BLaER1 treated with 17β-estradiol and CSF1 and Interleukin-3, amounts not matched to agents 10 nM and 100 nM (cell line): ENCODE data around the gene SCD.

Source experiments
- H3K27ac ChIP-seq, 11 experiments: shearing (Covaris generic); formaldehyde crosslinking; 2 replicates each; pipeline ENCODE4 v1.8.1; 2022
- H3K27me3 ChIP-seq, 11 experiments: shearing (Covaris generic); formaldehyde crosslinking; 2 replicates each; pipeline ENCODE4 v1.8.1; 2022
- H3K36me3 ChIP-seq, 11 experiments: shearing (Covaris generic); formaldehyde crosslinking; 2 replicates each; pipeline ENCODE4 v1.8.1; 2022
- H3K4me1 ChIP-seq, 10 experiments: shearing (Covaris generic); formaldehyde crosslinking; 2 replicates each; pipeline ENCODE4 v1.8.1; 2022
- H3K4me2 ChIP-seq, 11 experiments: shearing (Covaris generic); formaldehyde crosslinking; 2 replicates each; pipeline ENCODE4 v1.8.1; 2022
- H3K4me3 ChIP-seq, 10 experiments: shearing (Covaris generic); formaldehyde crosslinking; 2 replicates each; pipeline ENCODE4 v1.8.1; 2022
- H3K9ac ChIP-seq, 11 experiments: shearing (Covaris generic); formaldehyde crosslinking; 2 replicates each; pipeline ENCODE4 v1.8.1; 2022
- H3K9me3 ChIP-seq, 11 experiments: shearing (Covaris generic); formaldehyde crosslinking; replicated peaks in 1 of 11; 2 replicates each; pipeline ENCODE4 v1.8.1; 2022
- H4K20me1 ChIP-seq, 11 experiments: shearing (Covaris generic); formaldehyde crosslinking; 2 replicates each; pipeline ENCODE4 v1.8.1; 2022
- Cebpa-rat ChIP-seq, 11 experiments: shearing (Covaris generic); IDR thresholded peaks; 2 replicates each; pipeline ENCODE4 v1.8.1; 2022

The SCD gene

GRCh38 chr10:100377830-100378229 lies 30.8 kb downstream of the SCD start:
- peaks cover 33 to 54% (median 40%) of the 10 kb centered on the region in 10 experiments for H3K4me1 ChIP-seq
- H3K36me3 ChIP-seq: peaks cover 18 to 22% (median 19%) of the 10 kb centered on the region in 11 experiments
- no peak overlapping the region for H3K9ac ChIP-seq
- no peak overlapping the region for H3K4me3 ChIP-seq
- no peak overlapping the region; a peak in 1 of 22 replicates for H3K27ac ChIP-seq
- peaks cover 0 to 38% (median 24%) of the 10 kb centered on the region in 11 experiments; a peak in 14 of 22 replicates for H4K20me1 ChIP-seq
- peaks cover 0 to 35% (median 0%) of the 10 kb centered on the region in 11 experiments; a peak in 7 of 22 replicates for H3K27me3 ChIP-seq
- no peaks in the 10 kb centered on the region for H3K9me3 ChIP-seq
- H3K4me2 ChIP-seq: peak overlapping the region in 10 of 11 experiments; percentile 1 to 74 (median 42); a peak in 18 of 22 replicates
- TF ChIP-seq Cebpa-rat (IDR thresholded peaks at IDR 0.05): no peak

DNA sequence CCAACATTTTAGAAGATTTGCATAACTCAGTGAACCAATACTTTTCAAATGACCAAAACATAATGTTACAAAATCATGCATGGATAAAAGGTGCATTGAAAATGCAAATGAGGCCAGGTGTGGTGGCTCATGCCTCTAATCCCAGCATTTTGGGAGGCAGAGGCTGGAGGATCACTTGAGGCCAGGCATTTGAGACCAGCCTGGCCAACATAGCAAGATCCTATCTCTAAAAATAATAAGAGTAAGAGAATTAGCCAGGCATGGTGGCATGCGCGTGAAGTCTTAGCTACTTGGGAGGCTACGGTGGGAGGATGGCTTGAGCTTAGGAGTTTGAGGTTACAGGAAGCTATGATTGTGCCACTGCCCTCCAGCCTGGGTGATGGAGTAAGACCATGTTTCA lies 33.4 kb downstream of the SCD start:
- no peak overlapping the region for H3K27ac ChIP-seq
- H3K4me2 ChIP-seq: no peak overlapping the region
- H3K4me1 ChIP-seq: peaks cover 11 to 40% (median 20%) of the 10 kb centered on the region in 10 experiments
- peaks cover 0 to 38% (median 24%) of the 10 kb centered on the region in 11 experiments; a peak in 14 of 22 replicates for H4K20me1 ChIP-seq
- no peak for TF ChIP-seq Cebpa-rat (IDR thresholded peaks at IDR 0.05)
- no peak overlapping the region for H3K4me3 ChIP-seq
- peaks cover 25 to 38% (median 28%) of the 10 kb centered on the region in 11 experiments for H3K36me3 ChIP-seq
- H3K9me3 ChIP-seq: no peaks in the 10 kb centered on the region
- H3K27me3 ChIP-seq: peaks cover 0 to 29% (median 0%) of the 10 kb centered on the region in 11 experiments; a peak in 7 of 22 replicates
- H3K9ac ChIP-seq: no peak overlapping the region

DNA sequence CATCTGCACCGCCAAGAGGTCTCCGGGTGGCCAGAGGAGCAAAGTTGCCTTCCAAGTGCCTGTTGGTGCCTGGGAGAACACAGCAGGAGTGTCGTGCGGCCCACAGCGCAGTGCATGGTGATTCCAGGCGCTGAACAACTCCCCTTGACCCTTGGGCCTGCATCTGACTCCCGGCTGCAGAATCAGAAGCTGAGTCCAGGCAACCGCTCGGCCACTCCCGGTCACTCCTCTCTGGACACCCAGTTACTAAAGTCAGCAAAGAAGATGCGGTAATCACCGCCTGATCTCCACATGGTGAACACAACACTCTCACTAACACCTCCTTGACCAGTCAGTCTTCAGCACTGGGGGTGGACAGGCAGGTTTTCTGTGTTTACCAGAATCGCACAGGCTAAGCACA lies 35.5 kb downstream of the SCD start:
- no peak overlapping the region for H3K9ac ChIP-seq
- no peak overlapping the region for H3K4me2 ChIP-seq
- no peaks in the 10 kb centered on the region for H3K9me3 ChIP-seq
- peaks cover 6 to 22% (median 8%) of the 10 kb centered on the region in 10 experiments; a peak in 18 of 20 replicates for H3K4me1 ChIP-seq
- peaks cover 0 to 16% (median 0%) of the 10 kb centered on the region in 11 experiments; a peak in 6 of 22 replicates for H3K27me3 ChIP-seq
- no peak overlapping the region for H3K4me3 ChIP-seq
- H3K36me3 ChIP-seq: peaks cover 26 to 46% (median 32%) of the 10 kb centered on the region in 11 experiments
- no peak overlapping the region for H3K27ac ChIP-seq
- no peak for TF ChIP-seq Cebpa-rat (IDR thresholded peaks at IDR 0.05)
- peaks cover 0 to 29% (median 15%) of the 10 kb centered on the region in 11 experiments; a peak in 14 of 22 replicates for H4K20me1 ChIP-seq

DNA sequence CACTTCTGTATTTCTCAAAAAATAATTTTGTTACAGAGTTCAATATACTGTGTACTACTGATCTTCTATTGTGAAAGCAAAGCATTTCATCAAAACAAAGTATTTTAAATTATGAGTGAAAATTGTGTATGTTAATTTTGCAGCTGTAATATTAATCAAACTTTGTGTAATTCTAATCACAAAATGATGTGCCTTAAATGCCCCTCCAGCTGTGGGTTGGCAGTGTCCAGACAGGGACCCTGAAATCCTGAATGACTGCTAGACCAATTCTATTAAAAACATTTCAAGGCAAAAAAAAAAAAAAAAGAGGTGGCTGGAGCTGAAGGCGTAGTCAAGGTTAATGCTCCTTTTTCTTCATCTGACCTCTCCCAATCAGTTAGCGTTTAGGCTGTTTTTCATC lies 36.2 kb downstream of the SCD start:
- H3K27me3 ChIP-seq: peaks cover 0 to 16% (median 0%) of the 10 kb centered on the region in 11 experiments; a peak in 6 of 22 replicates
- no peak for TF ChIP-seq Cebpa-rat (IDR thresholded peaks at IDR 0.05)
- peaks cover 0 to 24% (median 11%) of the 10 kb centered on the region in 11 experiments; a peak in 13 of 22 replicates for H4K20me1 ChIP-seq
- H3K4me1 ChIP-seq: peaks cover 0 to 15% (median 1%) of the 10 kb centered on the region in 10 experiments; a peak in 14 of 20 replicates
- H3K4me3 ChIP-seq: no peak overlapping the region
- H3K36me3 ChIP-seq: peaks cover 27 to 53% (median 33%) of the 10 kb centered on the region in 11 experiments
- H3K9ac ChIP-seq: no peak overlapping the region
- no peaks in the 10 kb centered on the region for H3K9me3 ChIP-seq
- H3K27ac ChIP-seq: no peak overlapping the region
- no peak overlapping the region for H3K4me2 ChIP-seq

- no peak overlapping the region for H3K27ac ChIP-seq
- no peak for TF ChIP-seq Cebpa-rat (IDR thresholded peaks at IDR 0.05)
- H3K9me3 ChIP-seq: no peaks in the 10 kb centered on the region
- peaks cover 0 to 20% (median 0%) of the 10 kb centered on the region in 10 experiments; a peak in 6 of 20 replicates for H3K4me1 ChIP-seq
- no peaks in the 10 kb centered on the region for H4K20me1 ChIP-seq
- H3K4me3 ChIP-seq: no peak overlapping the region
- peaks cover 0 to 23% (median 0%) of the 10 kb centered on the region in 11 experiments; a peak in 5 of 22 replicates for H3K36me3 ChIP-seq
- H3K4me2 ChIP-seq: peak overlapping the region in 2 of 11 experiments; percentile 13 to 33; a peak in 1 of 22 replicates
- H3K27me3 ChIP-seq: no peaks in the 10 kb centered on the region
- no peak overlapping the region for H3K9ac ChIP-seq
Measured at GRCh38 chr10:100391163-100392002, 44.4 kb downstream of the SCD start.

DNA sequence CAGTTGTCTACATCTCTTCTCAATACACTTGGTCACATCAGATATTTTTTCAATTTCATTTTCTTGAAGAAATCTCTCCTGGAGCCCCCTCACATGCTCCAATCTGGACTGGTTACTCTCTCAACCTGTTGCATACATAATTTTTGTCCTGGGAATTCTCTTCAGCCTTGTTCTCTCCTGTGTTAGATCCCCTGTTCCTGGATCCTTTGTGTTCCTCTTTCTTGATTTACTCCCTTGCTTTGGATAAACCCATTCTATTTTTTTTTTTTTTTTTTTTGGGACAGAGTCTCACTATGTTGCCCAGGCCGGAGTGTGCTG lies 45.6 kb downstream of the SCD start:
- H3K27ac ChIP-seq: no peak overlapping the region
- H3K27me3 ChIP-seq: no peaks in the 10 kb centered on the region
- H4K20me1 ChIP-seq: no peaks in the 10 kb centered on the region
- peaks cover 0 to 14% (median 0%) of the 10 kb centered on the region in 11 experiments; a peak in 4 of 22 replicates for H3K36me3 ChIP-seq
- no peak for TF ChIP-seq Cebpa-rat (IDR thresholded peaks at IDR 0.05)
- no peaks in the 10 kb centered on the region for H3K9me3 ChIP-seq
- H3K4me2 ChIP-seq: no peak overlapping the region
- peaks cover 0 to 20% (median 0%) of the 10 kb centered on the region in 10 experiments; a peak in 6 of 20 replicates for H3K4me1 ChIP-seq
- no peak overlapping the region for H3K4me3 ChIP-seq
- no peak overlapping the region for H3K9ac ChIP-seq

DNA sequence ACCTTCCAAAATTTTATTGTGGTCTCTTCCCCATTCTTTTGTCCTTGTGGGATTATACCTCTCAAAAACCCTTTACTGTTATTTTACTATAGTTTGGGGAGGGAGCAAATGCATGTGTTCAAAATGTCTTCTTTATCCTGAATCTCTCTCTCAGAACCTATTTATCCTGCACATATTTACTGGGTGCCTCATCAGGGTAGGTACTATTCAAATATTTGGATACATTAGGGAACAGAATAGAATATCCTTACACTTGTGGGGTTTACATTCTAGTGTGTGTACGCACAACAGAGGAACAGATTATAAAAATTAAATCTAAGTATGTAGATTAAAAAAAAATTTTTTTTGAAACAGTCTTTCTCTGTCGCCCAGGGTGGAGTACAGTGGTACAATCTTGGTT lies 48.6 kb downstream of the SCD start:
- H3K36me3 ChIP-seq: no peaks in the 10 kb centered on the region
- no peaks in the 10 kb centered on the region for H4K20me1 ChIP-seq
- H3K4me1 ChIP-seq: peaks cover 0 to 8% (median 0%) of the 10 kb centered on the region in 10 experiments; a peak in 2 of 20 replicates
- H3K27ac ChIP-seq: no peak overlapping the region
- no peak for TF ChIP-seq Cebpa-rat (IDR thresholded peaks at IDR 0.05)
- no peak overlapping the region for H3K4me2 ChIP-seq
- no peak overlapping the region for H3K4me3 ChIP-seq
- H3K9ac ChIP-seq: no peak overlapping the region
- no peaks in the 10 kb centered on the region for H3K9me3 ChIP-seq
- no peaks in the 10 kb centered on the region for H3K27me3 ChIP-seq

DNA sequence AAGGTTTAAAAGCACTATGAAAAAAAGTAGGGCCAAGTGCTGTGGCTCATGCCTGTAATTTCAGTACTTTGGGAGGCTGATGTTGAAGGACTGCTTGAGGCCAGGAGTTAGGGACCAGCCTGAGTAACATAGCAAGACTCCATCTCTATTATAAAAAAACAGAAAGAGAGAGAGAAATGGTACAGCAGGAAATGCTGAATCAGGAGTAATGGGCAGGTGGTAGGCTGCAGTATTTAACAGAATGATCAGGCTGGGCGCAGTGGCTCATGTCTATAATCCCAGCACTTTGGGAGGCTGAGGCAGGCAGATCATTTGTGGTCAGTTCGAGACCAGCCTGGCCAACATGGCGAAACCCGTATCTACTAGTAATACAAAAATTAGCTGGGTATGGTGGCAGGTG lies 49.6 kb downstream of the SCD start:
- H3K36me3 ChIP-seq: no peaks in the 10 kb centered on the region
- no peaks in the 10 kb centered on the region for H3K27me3 ChIP-seq
- no peaks in the 10 kb centered on the region for H4K20me1 ChIP-seq
- H3K4me2 ChIP-seq: no peak overlapping the region
- H3K4me3 ChIP-seq: no peak overlapping the region
- H3K9ac ChIP-seq: no peak overlapping the region
- no peaks in the 10 kb centered on the region for H3K9me3 ChIP-seq
- H3K27ac ChIP-seq: no peak overlapping the region
- H3K4me1 ChIP-seq: no peaks in the 10 kb centered on the region
- TF ChIP-seq Cebpa-rat (IDR thresholded peaks at IDR 0.05): no peak

DNA sequence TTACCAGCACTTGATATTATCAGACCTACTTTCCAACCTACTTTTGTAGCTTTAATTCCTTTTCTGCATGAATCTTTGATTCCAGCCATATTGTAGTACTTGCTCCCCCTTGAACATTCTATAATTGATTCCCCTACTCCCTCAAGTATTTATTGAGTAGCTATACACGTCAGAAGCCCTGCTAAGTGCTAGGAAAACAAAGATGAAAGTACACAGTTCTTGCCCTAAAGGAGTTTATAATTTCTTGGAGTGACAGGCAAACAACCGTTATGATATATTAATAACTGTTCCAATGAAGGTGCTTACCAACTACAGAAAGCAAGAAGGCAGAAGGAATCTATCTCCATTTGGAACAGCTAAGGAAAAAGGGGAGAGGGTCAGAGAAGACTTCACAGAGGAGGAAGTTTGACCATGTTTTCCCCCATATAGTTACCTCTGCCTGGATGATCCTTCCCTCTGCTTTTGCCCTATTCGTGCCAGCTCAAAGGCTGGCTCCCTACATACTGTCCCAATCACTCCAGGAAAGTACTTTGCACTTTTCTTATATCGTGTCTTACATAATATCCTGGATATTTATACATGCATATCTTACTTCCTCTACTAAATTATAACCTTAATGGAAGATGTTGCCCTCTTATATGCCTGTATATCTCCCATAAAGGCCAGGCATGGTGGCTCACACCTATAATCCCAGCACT lies 54.7 kb downstream of the SCD start:
- no peaks in the 10 kb centered on the region for H3K27me3 ChIP-seq
- TF ChIP-seq Cebpa-rat (IDR thresholded peaks at IDR 0.05): no peak
- no peak overlapping the region for H3K4me2 ChIP-seq
- 0 out of 22 replicates have a peak, but pooled peaks cover 0 to 5% (median 0%) of the 10 kb centered on the region in 11 experiments for H3K36me3 ChIP-seq
- H3K4me3 ChIP-seq: no peak overlapping the region
- H3K9me3 ChIP-seq: peaks cover 4 to 17% (median 6%) of the 10 kb centered on the region in 11 experiments; a peak in 16 of 22 replicates
- no peaks in the 10 kb centered on the region for H4K20me1 ChIP-seq
- H3K27ac ChIP-seq: no peak overlapping the region
- no peaks in the 10 kb centered on the region for H3K4me1 ChIP-seq
- no peak overlapping the region for H3K9ac ChIP-seq
